Fibroblast of gingiva (primary cell): ENCODE measurements around the gene FKBP9.

Source experiments
- DNase-seq: peaks from one replicate; pipeline ENCODE4 v3.0.0-alpha.2; 2011; ENCODE audit warnings: low read depth

FKBP9 gene

GRCh38 chr7:33009734-33010133 is 52.5 kb downstream of the FKBP9 start:
- DNase-seq, result no peak

- no peak for DNase-seq
These were observed 55.1 kb downstream of the FKBP9 start for GRCh38 chr7:33012364-33012763.

GRCh38 chr7:33024189-33024757 is 67.0 kb downstream of the FKBP9 start:
- no peak for DNase-seq

GRCh38 chr7:33035776-33036175 is 78.5 kb downstream of the FKBP9 start:
- no peak for DNase-seq

GRCh38 chr7:33038639-33039038 is 81.4 kb downstream of the FKBP9 start:
- no peak for DNase-seq

- no peak for DNase-seq
These were observed 82.1 kb downstream of the FKBP9 start for GRCh38 chr7:33039257-33039902.

- no peak for DNase-seq
These were observed 82.7 kb downstream of the FKBP9 start for GRCh38 chr7:33039903-33040292.

GRCh38 chr7:33040803-33041516 is 83.7 kb downstream of the FKBP9 start:
- peak; percentile 38 for DNase-seq

GRCh38 chr7:33041631-33042428 is 84.6 kb downstream of the FKBP9 start:
- no peak for DNase-seq

- DNase-seq, result no peak
These were observed 86.5 kb downstream of the FKBP9 start for GRCh38 chr7:33043501-33044400.

- DNase-seq, result no peak
These were observed 87.1 kb downstream of the FKBP9 start for GRCh38 chr7:33044401-33044718.

GRCh38 chr7:33044986-33045385 is 87.7 kb downstream of the FKBP9 start:
- DNase-seq, result peak; percentile 42

- DNase-seq, result no peak
These were observed 91.0 kb downstream of the FKBP9 start for GRCh38 chr7:33048257-33048656.

GRCh38 chr7:33048704-33049103 is 91.5 kb downstream of the FKBP9 start:
- no peak for DNase-seq

GRCh38 chr7:33050535-33051318 is 93.5 kb downstream of the FKBP9 start:
- peak; percentile 39 for DNase-seq

GRCh38 chr7:33053721-33054120 is 96.5 kb downstream of the FKBP9 start:
- no peak for DNase-seq

GRCh38 chr7:33054261-33054964 is 97.2 kb downstream of the FKBP9 start:
- no peak for DNase-seq

- no peak for DNase-seq
These were observed 97.9 kb downstream of the FKBP9 start for GRCh38 chr7:33055158-33055557.
